Aorta (tissue), 5 donors: ENCODE measurements around the gene LHFPL3. TPM values are rescaled to one million over a fixed set of nuclear protein-coding genes. Genes with fewer than 3 reads are reported as not detected.

Experiments used
- ATAC-seq: fragments of 200-7000 bp; cut with Tn5 transposase; one replicate; pipeline ENCODE4 v1.9.1; 2022; ENCODE audit warnings: moderate library complexity; ENCODE audit not compliant: low FRiP score
- DNase-seq, 2 donors: peaks; one replicate each; pipeline ENCODE4 v3.0.0-alpha.2; 2020
- H3K27ac ChIP-seq, 2 donors: one replicate each; pipeline ENCODE4 v1.5.1; 2013; ENCODE audit warnings: low read length in 2 of 2, mild to moderate bottlenecking in 2 of 2, moderate library complexity in 2 of 2, control low read depth in 1 of 2, inconsistent platforms in 1 of 2, low read depth in 1 of 2
- H3K27me3 ChIP-seq, 2 donors: one replicate each; pipeline ENCODE4 v1.6.1; 2013; ENCODE audit warnings: control low read depth in 1 of 2, low read length in 1 of 2, mild to moderate bottlenecking in 1 of 2, moderate library complexity in 1 of 2; ENCODE audit not compliant: insufficient read depth in 2 of 2, control insufficient read depth in 1 of 2
- H3K36me3 ChIP-seq, 2 donors: one replicate each; pipeline ENCODE4 v1.6.1; 2013; ENCODE audit warnings: control low read depth in 1 of 2, low read length in 1 of 2, mild to moderate bottlenecking in 1 of 2; ENCODE audit not compliant: insufficient read depth in 2 of 2, control insufficient read depth in 1 of 2
- H3K4me1 ChIP-seq, 2 donors: one replicate each; pipeline ENCODE4 v1.6.1; 2013; ENCODE audit warnings: low read length in 2 of 2, control low read depth in 1 of 2, mild to moderate bottlenecking in 1 of 2, moderate library complexity in 1 of 2; ENCODE audit not compliant: insufficient read depth in 2 of 2, control insufficient read depth in 1 of 2
- H3K4me3 ChIP-seq, 2 donors: one replicate each; pipeline ENCODE4 v1.5.1; 2013; ENCODE audit warnings: low read length in 2 of 2, control low read depth in 1 of 2, mild to moderate bottlenecking in 1 of 2
- H3K9me3 ChIP-seq: one replicate; pipeline ENCODE4 v1.6.1; 2013; ENCODE audit warnings: mild to moderate bottlenecking, low read length; ENCODE audit not compliant: control insufficient read depth
- WGBS, 2 donors: extraction: QIAGEN DNeasy Blood & Tissue Kit; methylation state at CpG; one replicate each; pipeline ENCODE4 v1.1.7; 2013; 5-methylcytosine and 5-hydroxymethylcytosine counted together
- intact Hi-C, 2 donors: fragments of 100-400 bp; cut with DNase I; formaldehyde crosslinking; loops; one replicate each; pipeline versions ENCODE4 v1.14.2 to v1.15.0; 2022
- polyA plus RNA-seq, 2 donors: library from polyadenylated mRNA; stranded (reverse); fragments of 200-250 nt; gene quantifications; one replicate each; pipeline ENCODE4 v1.2.3, GENCODE V29; 2013
- total RNA-seq, 2 donors: library from RNA; stranded (reverse); fragmentation: NEBNext Ultra II Directional; extraction: Animal tissue kit (Norgen Biotek cat#: 25700); gene quantifications; one replicate each; pipeline ENCODE4 v1.2.1, GENCODE V29; 2021
- donor health status: healthy with polysubstance abuse.
- donor health status: Bipolar disorder and iron deficiency.
- donor health status: DM: no; HTN: no; CAD: no.
- donor health status: DM: no; HTN: no; CAD: no.
- donor health status: DM: yes; HTN: yes; CAD: no.

The LHFPL3 gene
- total and polyA plus RNA-seq, 4 donors, result not detected

GRCh38 chr7:104857458-104858425 is 529.3 kb downstream of the LHFPL3 start:
- intact Hi-C loops, result no loop called here
- WGBS, 2 donors, result 39 to 48% methylated on average over 5 of the region's 5 CpGs
- Histone ChIP-seq H3K4me3 (no peak overlapping the region), H3K9me3 (no peaks in the 10 kb centered on the region), H3K36me3 (no peaks in the 10 kb centered on the region), H3K4me1 (no peaks in the 10 kb centered on the region), H3K27ac (no peak overlapping the region), H3K27me3 (peaks cover 0 to 6% of the 10 kb centered on the region in 2 donors)
- no peak for DNase-seq
- no peak for ATAC-seq

GRCh38 chr7:104859754-104860426 is 531.5 kb downstream of the LHFPL3 start:
- Histone ChIP-seq H3K27ac (no peak overlapping the region), H3K9me3 (peaks cover 3% of the 10 kb centered on the region), H3K4me1 (no peaks in the 10 kb centered on the region), H3K27me3 (peaks cover 0 to 6% of the 10 kb centered on the region in 2 donors), H3K36me3 (no peaks in the 10 kb centered on the region), H3K4me3 (no peak overlapping the region)
- 86 to 92% methylated on average over 4 of the region's 4 CpGs for WGBS, 2 donors
- DNase-seq, result no peak
- intact Hi-C loops, result no loop called here
- no peak for ATAC-seq

- ATAC-seq, result no peak
- H3K4me3 ChIP-seq, result no peak overlapping the region
Measured at GRCh38 chr7:104861729-104862390, 533.5 kb downstream of the LHFPL3 start.

GRCh38 chr7:104862719-104863118 is 534.3 kb downstream of the LHFPL3 start:
- intact Hi-C loops, result no loop called here
- no peaks in the 10 kb centered on the region for H3K4me1 ChIP-seq
- H3K27me3 ChIP-seq, result peaks cover 0 to 6% of the 10 kb centered on the region in 2 donors
- no peaks in the 10 kb centered on the region for H3K36me3 ChIP-seq
- peaks cover 3% of the 10 kb centered on the region for H3K9me3 ChIP-seq
- DNase-seq, result no peak
- no peak overlapping the region for H3K4me3 ChIP-seq
- no peak overlapping the region for H3K27ac ChIP-seq
- WGBS, 2 donors, result 64 to 76% methylated on average over 7 of the region's 7 CpGs
- ATAC-seq, result no peak

More at GRCh38 chr7:104861729-104862390, 533.5 kb downstream of the LHFPL3 start:
- H3K27me3 ChIP-seq, result peaks cover 0 to 6% of the 10 kb centered on the region in 2 donors
- H3K4me1 ChIP-seq, result no peaks in the 10 kb centered on the region
- DNase-seq, result no peak
- H3K9me3 ChIP-seq, result peaks cover 3% of the 10 kb centered on the region
- H3K36me3 ChIP-seq, result no peaks in the 10 kb centered on the region
- H3K27ac ChIP-seq, result no peak overlapping the region
- intact Hi-C loops, result no loop called here
- 39 to 40% methylated on average over 5 of the region's 5 CpGs for WGBS, 2 donors

- DNase-seq (no peak), ATAC-seq (no peak)
- Histone ChIP-seq H3K4me3 (no peak overlapping the region), H3K27me3 (no peaks in the 10 kb centered on the region), H3K27ac (no peak overlapping the region), H3K4me1 (no peaks in the 10 kb centered on the region), H3K36me3 (no peaks in the 10 kb centered on the region), H3K9me3 (no peaks in the 10 kb centered on the region)
- WGBS, 2 donors, result 45 to 54% methylated on average over 10 of the region's 10 CpGs
- intact Hi-C loops, result no loop called here
Measured at GRCh38 chr7:104873401-104873800, 545.0 kb downstream of the LHFPL3 start.

- Histone ChIP-seq H3K27me3 (no peaks in the 10 kb centered on the region), H3K36me3 (no peaks in the 10 kb centered on the region), H3K4me3 (no peak overlapping the region), H3K27ac (no peak overlapping the region), H3K9me3 (peaks cover 5% of the 10 kb centered on the region), H3K4me1 (no peaks in the 10 kb centered on the region)
- DNase-seq (no peak), ATAC-seq (no peak)
- WGBS, 2 donors, result 70 to 72% methylated on average over 3 of the region's 3 CpGs
- intact Hi-C loops, result no loop called here
Measured at GRCh38 chr7:104878577-104878976, 550.2 kb downstream of the LHFPL3 start.

GRCh38 chr7:104883248-104883717 is 554.9 kb downstream of the LHFPL3 start:
- intact Hi-C loops, result loop anchor here in 1 of 2 donors (5.0 kb wide), 1 partner anchor 34 kb away; no protein-coding TSS in a partner anchor
- 5 to 7% methylated on average over 6 of the region's 6 CpGs for WGBS, 2 donors
- no peak for ATAC-seq
- H3K9me3 ChIP-seq, result peaks cover 5% of the 10 kb centered on the region
- no peaks in the 10 kb centered on the region for H3K36me3 ChIP-seq
- no peaks in the 10 kb centered on the region for H3K4me1 ChIP-seq
- no peak for DNase-seq
- H3K27me3 ChIP-seq, result no peaks in the 10 kb centered on the region
- peak overlapping the region; percentile 61 to 93 for H3K27ac ChIP-seq
- H3K4me3 ChIP-seq, result peak overlapping the region in 1 of 2 donors; percentile 32

GRCh38 chr7:104883718-104884452 is 555.5 kb downstream of the LHFPL3 start:
- H3K27me3 ChIP-seq, result no peaks in the 10 kb centered on the region
- H3K4me3 ChIP-seq, result peak overlapping the region in 1 of 2 donors; percentile 32
- DNase-seq, result peak; percentile 93 to 96
- no peaks in the 10 kb centered on the region for H3K36me3 ChIP-seq
- WGBS, 2 donors, result 23 to 24% methylated on average over 17 of the region's 17 CpGs
- peak; percentile 94 for ATAC-seq
- intact Hi-C loops, result loop anchor here (2.0 to 5.0 kb wide), 2 partner anchors 33 kb away; no protein-coding TSS in a partner anchor
- peak overlapping the region; percentile 73 to 93 for H3K27ac ChIP-seq
- no peaks in the 10 kb centered on the region for H3K4me1 ChIP-seq
- peaks cover 5% of the 10 kb centered on the region for H3K9me3 ChIP-seq
